ENCODE data around the gene FAM171A1.

Gene FAM171A1

GRCh38 chr10:15197911-15198310, 173.2 kb downstream of the FAM171A1 start:
- no peak for DNase-seq

DNA sequence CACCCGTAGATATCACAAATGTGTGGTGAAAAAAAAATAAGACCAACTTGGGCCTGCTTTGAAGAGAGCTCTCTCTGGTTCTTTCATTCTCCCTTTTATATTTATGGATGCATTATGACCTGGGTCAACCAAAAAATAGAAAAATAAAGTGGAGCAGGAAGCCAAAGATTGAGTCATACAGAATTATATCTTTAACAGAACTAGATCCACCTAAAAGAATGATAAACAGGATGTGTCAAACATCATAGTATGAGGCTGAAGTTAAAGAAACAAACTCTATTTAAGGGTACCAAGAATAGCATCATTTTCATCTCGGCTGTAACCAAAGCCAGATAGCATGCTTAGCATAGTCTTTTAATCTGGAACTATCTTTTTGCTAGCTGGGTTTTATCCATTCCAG, 173.8 kb downstream of the FAM171A1 start:
- peak; percentile 70 for DNase-seq

DNA sequence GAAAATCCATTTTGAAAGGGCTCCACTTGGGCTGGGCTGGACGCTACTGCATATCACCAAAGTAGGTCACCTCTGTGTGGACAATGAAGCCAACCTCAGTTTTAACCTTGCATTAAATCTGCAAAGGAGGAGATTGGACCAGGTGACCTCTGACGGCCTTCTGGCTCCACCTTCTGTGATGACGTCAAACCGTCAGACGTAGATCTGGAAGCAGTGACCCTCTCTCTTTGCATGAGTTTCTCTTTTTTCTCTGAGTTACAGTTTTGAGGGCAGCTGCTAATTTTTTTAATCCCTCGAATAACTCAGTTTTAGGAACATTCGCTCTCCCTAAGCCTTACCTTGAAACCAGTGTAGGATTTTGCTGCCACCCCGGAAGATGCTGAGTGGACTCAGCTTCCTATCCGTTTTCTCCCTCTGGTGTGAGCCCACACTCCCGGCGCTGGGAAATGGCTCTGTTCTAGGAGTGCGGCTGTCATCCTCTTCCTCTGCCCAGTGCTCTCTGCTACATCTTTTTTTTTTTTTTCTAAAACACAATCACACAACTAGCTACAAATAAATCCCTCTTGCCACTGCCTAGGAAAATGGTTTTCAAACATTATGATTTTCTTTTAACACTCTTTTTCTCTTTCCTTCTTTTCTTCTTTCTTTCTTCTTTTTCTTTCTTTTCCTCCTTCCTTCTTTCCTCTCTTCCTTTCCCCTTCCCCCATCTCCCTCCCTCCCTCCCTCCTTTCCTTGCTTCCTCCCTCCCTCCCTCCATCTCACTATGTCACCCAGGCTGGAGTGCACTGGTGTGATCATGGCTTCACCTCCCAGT, 174.9 kb downstream of the FAM171A1 start:
- DNase-seq, result no peak

GRCh38 chr10:15189133-15189885, 181.8 kb downstream of the FAM171A1 start:
- no peak for DNase-seq

DNA sequence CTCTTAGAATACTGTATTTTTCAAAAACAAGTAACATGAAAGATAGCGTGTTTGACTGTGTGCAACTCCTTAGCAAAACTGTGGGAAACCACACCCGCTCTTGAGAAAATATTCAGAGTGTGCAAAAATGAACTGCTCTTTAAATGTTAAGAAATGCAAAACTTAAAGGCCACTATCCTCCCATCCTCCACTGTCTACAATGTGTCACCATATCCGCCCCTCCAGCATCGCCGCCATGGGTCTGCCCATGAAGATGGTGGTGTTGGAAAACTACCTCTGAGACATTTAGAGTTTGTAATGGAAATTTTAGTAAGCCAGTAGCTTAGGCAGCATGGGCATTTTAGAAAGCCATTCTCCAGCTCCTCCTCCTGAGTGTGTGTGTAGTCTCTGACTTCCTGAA, 182.5 kb downstream of the FAM171A1 start:
- DNase-seq, result no peak

GRCh38 chr10:15183689-15184481, 187.2 kb downstream of the FAM171A1 start:
- DNase-seq, result no peak

DNA sequence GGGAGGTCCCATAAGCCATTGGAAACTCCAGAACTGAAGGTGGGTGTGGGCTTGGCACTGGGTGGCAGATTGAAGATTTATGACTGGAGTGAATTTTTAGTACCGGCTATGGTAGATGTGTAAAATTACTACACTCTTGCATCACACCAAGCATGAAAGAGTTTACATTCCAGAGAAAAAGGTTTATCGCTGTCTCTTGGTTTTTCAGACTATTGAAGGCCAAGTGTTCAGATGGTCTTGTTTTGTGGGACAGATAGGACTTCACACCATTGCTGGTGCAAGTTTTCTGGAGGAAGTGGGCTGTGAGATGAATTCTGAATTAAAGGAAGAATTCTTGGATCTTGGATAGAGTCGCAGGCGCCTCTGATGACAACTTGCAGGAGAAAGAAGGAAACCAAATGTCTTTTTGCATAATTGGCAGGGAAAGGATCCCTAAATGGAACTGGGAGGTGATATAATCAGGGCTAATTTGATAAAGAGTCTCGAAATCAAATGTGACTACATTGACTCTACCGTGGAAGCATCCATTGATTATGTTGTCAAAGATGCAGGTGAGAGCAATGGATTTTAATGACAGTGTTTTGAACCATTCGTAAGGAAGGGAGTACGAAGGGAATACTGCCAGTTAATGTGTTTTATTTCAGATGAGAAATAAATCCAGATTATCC, 188.4 kb downstream of the FAM171A1 start:
- DNase-seq, result peak; percentile 74

DNA sequence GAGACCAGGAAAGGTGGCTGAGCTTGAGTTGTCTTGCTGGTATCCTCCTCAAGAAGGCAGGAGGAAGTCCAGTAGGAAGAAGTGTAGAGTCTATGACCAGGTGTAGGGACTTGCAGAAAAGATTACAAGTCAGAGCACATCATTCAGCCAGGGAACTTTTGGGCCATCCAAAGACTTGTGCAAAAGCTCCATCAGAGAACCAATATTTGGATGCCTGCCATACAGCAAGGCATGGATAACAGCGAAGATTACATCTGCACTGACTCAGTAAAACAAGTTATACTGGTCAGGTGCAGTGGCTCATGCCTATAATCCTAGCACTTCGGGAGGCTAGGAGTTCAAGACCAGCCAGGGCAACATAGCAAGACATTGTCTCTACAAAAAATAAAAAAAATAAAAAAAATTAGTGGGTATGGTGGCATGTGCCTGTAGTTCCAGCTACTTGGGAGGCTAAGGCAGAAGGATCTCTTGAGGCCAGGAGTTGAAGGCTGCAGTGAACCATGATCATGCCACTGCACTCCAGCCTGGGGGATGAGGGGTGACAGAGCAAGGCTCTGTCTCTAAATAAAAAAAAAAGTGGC, 189.4 kb downstream of the FAM171A1 start:
- no peak for DNase-seq

GRCh38 chr10:15180736-15181135, 190.4 kb downstream of the FAM171A1 start:
- no peak for DNase-seq

DNA sequence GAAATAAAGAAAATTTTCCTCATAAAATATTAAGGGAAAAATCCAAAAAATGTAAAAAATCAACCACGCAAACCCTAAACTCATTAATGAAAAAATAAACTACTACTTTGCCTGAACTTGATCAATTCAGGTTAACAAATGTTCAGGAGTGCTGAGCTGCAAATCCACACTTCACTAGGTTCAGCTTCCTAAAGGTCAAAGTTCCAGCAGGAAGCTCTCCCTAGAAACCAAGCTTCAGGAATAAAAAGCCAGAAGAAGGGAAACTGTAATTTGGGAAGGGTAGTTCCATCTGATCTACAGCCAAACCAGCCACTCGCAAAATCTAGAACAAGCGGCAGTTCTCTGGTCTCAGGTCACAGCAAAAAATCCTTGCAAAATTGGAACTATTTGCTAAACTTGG, 194.8 kb downstream of the FAM171A1 start:
- DNase-seq, result no peak

GRCh38 chr10:15175587-15175986, 195.5 kb downstream of the FAM171A1 start:
- DNase-seq, result no peak

- DNase-seq, result no peak
Measured at GRCh38 chr10:15172306-15172840, 198.7 kb downstream of the FAM171A1 start.

DNA sequence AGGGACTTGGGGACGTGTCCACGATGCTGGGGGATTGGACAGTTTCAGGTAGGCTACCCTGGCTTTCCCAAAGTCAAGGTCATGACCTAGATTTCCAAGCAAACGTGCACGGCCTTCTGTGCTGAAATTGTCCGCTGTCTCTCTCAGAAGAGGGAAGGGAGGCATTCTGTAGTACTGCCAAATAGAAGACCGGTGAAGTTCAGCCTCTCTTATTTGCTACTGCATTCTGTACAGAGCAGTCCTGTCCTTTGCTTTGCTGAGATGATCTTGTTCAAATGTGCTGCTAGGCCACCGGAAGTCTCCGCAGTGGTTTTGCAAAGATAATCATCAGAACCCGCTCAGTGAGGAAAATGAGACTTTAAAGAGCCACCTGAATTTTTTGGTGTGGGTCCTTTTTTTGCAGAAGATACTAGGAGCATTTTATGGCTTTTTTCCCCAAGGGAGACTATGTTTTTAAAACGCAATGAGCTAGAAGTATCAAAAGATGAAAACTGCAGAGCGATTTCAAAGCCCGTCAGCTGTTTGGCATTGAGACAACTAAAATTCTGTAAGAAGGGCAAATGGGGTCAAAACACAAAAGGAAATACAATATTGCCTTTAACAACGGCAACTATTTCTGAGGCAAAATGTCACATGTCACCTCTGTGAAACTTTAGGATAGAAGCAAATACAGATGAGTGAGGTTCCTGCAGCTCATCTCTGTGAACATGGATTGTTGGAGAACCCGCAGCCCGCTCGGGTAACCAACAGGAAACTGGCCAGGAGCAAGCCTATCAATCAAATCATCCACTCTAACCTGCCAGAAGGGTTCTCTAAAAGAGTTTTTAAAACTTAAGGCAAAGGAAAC, 201.3 kb downstream of the FAM171A1 start:
- no peak for DNase-seq

GRCh38 chr10:15168786-15169554, 202.1 kb downstream of the FAM171A1 start:
- peak; percentile 95 for DNase-seq

GRCh38 chr10:15168291-15168785, 202.8 kb downstream of the FAM171A1 start, which contains the start of gene NMT2:
Gene NMT2, minus strand, starts transcription at chr10:15168693. Its CDS starts 81 bp downstream, at chr10:15168612.
- no peak for DNase-seq

- peak; percentile 46 for DNase-seq
Measured at GRCh38 chr10:15167411-15168290, 203.4 kb downstream of the FAM171A1 start.

DNA sequence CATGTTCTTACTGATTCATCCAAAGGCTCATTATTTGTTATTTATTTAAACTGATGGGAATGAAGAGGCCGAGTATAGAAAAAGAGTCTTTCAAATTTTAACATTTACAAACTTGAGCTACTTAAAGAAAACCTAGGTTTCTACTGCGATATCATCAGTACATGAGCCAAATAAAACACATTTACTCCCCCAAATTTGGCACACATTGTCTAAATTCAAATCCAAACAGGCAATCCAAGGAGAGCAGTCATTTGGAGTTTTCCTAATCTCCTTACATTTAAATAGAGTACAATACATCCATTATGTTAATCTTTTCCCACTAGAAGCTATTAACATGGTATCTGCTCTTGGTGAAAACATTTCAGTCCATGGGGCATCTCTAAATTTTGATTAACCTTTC, 204.8 kb downstream of the FAM171A1 start:
- DNase-seq, result no peak

- no peak for DNase-seq
Measured at GRCh38 chr10:15163253-15163828, 207.7 kb downstream of the FAM171A1 start.

Data from fibroblast of skin of right biceps (primary cell).